ENCODE measurements around the gene UBALD1. TPM values are rescaled to one million over a fixed set of nuclear protein-coding genes. Genes with fewer than 3 reads are reported as not detected.

UBALD1 gene
- total RNA-seq, 1 donor from 2014 or later = 17.6 TPM

- Mint-ChIP-seq H3K36me3 (ENCODE audit: low read depth) (no peaks in the 10 kb centered on the region), H3K27me3 (ENCODE audit: low read depth) (no peaks in the 10 kb centered on the region), H3K4me1 (peaks cover 3% of the 10 kb centered on the region), H3K9me3 (no peaks in the 10 kb centered on the region), H3K4me3 (no peak overlapping the region), H3K27ac (ENCODE audit: unreplicated experiment) (no peak overlapping the region)
- no peak for TF ChIP-seq CTCF (conservative IDR thresholded peaks at IDR 0.05)
- DNase-seq (ENCODE audit: low read depth, low spot score) = no peak
These were observed 45.0 kb upstream of the UBALD1 start for GRCh38 chr16:4659363-4660353.

- Mint-ChIP-seq H3K4me3 (no peak overlapping the region), H3K4me1 (peaks cover 3% of the 10 kb centered on the region), H3K36me3 (ENCODE audit: low read depth) (no peaks in the 10 kb centered on the region), H3K27ac (ENCODE audit: unreplicated experiment) (no peak overlapping the region), H3K9me3 (no peaks in the 10 kb centered on the region), H3K27me3 (ENCODE audit: low read depth) (no peaks in the 10 kb centered on the region)
- no peak for TF ChIP-seq CTCF (conservative IDR thresholded peaks at IDR 0.05)
- no peak for DNase-seq (ENCODE audit: low read depth, low spot score)
These were observed 42.3 kb upstream of the UBALD1 start for GRCh38 chr16:4656695-4657686.

- no peak for DNase-seq (ENCODE audit: low read depth, low spot score)
- peaks cover 3% of the 10 kb centered on the region for H3K4me1 Mint-ChIP-seq
- H3K36me3 Mint-ChIP-seq (ENCODE audit: low read depth) = no peaks in the 10 kb centered on the region
- TF ChIP-seq CTCF (conservative IDR thresholded peaks at IDR 0.05) = no peak
- H3K4me3 Mint-ChIP-seq = no peak overlapping the region
- H3K27me3 Mint-ChIP-seq (ENCODE audit: low read depth) = no peaks in the 10 kb centered on the region
- no peak overlapping the region for H3K27ac Mint-ChIP-seq (ENCODE audit: unreplicated experiment)
- H3K9me3 Mint-ChIP-seq = no peaks in the 10 kb centered on the region
These were observed 41.5 kb upstream of the UBALD1 start for GRCh38 chr16:4656221-4656620.

GRCh38 chr16:4655801-4656200, 41.1 kb upstream of the UBALD1 start:
- Mint-ChIP-seq H3K27ac (ENCODE audit: unreplicated experiment) (no peak overlapping the region), H3K36me3 (ENCODE audit: low read depth) (peaks cover 2% of the 10 kb centered on the region), H3K4me3 (no peak overlapping the region), H3K4me1 (peaks cover under 1% of the 10 kb centered on the region), H3K9me3 (no peaks in the 10 kb centered on the region), H3K27me3 (ENCODE audit: low read depth) (no peaks in the 10 kb centered on the region)
- DNase-seq (ENCODE audit: low read depth, low spot score) = no peak
- no peak for TF ChIP-seq CTCF (conservative IDR thresholded peaks at IDR 0.05)

GRCh38 chr16:4654964-4655590, 40.4 kb upstream of the UBALD1 start:
- no peak overlapping the region for H3K4me3 Mint-ChIP-seq
- H3K4me1 Mint-ChIP-seq = no peaks in the 10 kb centered on the region
- no peaks in the 10 kb centered on the region for H3K9me3 Mint-ChIP-seq
- peaks cover 4% of the 10 kb centered on the region for H3K36me3 Mint-ChIP-seq (ENCODE audit: low read depth)
- no peak for TF ChIP-seq CTCF (conservative IDR thresholded peaks at IDR 0.05)
- no peaks in the 10 kb centered on the region for H3K27me3 Mint-ChIP-seq (ENCODE audit: low read depth)
- no peak overlapping the region for H3K27ac Mint-ChIP-seq (ENCODE audit: unreplicated experiment)
- no peak for DNase-seq (ENCODE audit: low read depth, low spot score)
